Endothelial cell of umbilical vein (primary cell): ENCODE results near the gene RASD1. TPM values are rescaled to one million over a fixed set of nuclear protein-coding genes. Genes with fewer than 3 reads are reported as not detected.

Experiments
- BruUV-seq: library from RNA; stranded (reverse); fragments of 400-500 nt; replicated peaks from 2 replicates; lab custom pipeline; 2021; lab: Mats Ljungman, UMichigan
- CTCF ChIA-PET: fragments of 300-600, 350-600 bp; sonication (Branson Sonifier 250); formaldehyde crosslinking; loops from one replicate; lab custom pipeline; 2021; ENCODE audit warnings: antibody characterized with exemption, inconsistent platforms; lab: Charles Lee
- POLR2A ChIA-PET: fragments of 300-600, 350-600 bp; sonication (Branson Sonifier 250); formaldehyde crosslinking; loops from one replicate; lab custom pipeline; 2021; ENCODE audit warnings: antibody characterized with exemption, inconsistent platforms; lab: Charles Lee
- DNase-seq: peaks from one replicate; pipeline ENCODE4 v3.0.0-alpha.2; 2011; ENCODE audit warnings: low read depth, low spot score
- FAIRE-seq: peaks from 2 replicates; lab custom pipeline; 2011; peaks lifted over from hg19 to GRCh38; lab: Jason Lieb, UNC
- H2AFZ ChIP-seq: 2 replicates; pipeline ENCODE4 v1.6.0; 2012; ENCODE audit warnings: low read depth, low read length, control low read depth, inconsistent platforms
- H3K27ac ChIP-seq: 2 replicates; pipeline ENCODE4 v1.5.1; 2011; ENCODE audit warnings: low read depth, mild to moderate bottlenecking, control low read depth, low read length, moderate library complexity; ENCODE audit not compliant: insufficient read depth
- H3K27me3 ChIP-seq, 2 experiments: 2 replicates each; pipeline versions ENCODE4 v1.6.0 to v1.6.1; 2011; ENCODE audit warnings: low read length in 2 of 2, mixed read lengths in 1 of 2; ENCODE audit not compliant: control insufficient read depth in 2 of 2, insufficient read depth in 2 of 2
- H3K36me3 ChIP-seq, 2 experiments: 2 replicates in 1 of 2; 3 replicates in 1 of 2; pipeline ENCODE4 v1.5.1; 2011; ENCODE audit warnings: low read length in 2 of 2, mild to moderate bottlenecking in 1 of 2, moderate library complexity in 1 of 2; ENCODE audit not compliant: control insufficient read depth in 2 of 2, insufficient read depth in 2 of 2; ENCODE audit errors: extremely low read depth in 1 of 2
- H3K4me1 ChIP-seq: 3 replicates; pipeline ENCODE4 v1.5.1; 2011; ENCODE audit warnings: mild to moderate bottlenecking, low read length; ENCODE audit not compliant: control insufficient read depth, insufficient read depth; ENCODE audit errors: extremely low read depth
- H3K4me2 ChIP-seq: 2 replicates; pipeline ENCODE4 v1.6.1; 2011; ENCODE audit warnings: low read length, control low read depth, mixed read lengths; ENCODE audit not compliant: insufficient read depth
- H3K4me3 ChIP-seq, 3 experiments: fragments of 200-600 bp in 1 of 3; sonication (generic), shearing (Covaris generic) in 1 of 3; replicated peaks in 1 of 3; 2 replicates each; pipeline ENCODE4 v1.5.1; 2011 to 2016; ENCODE audit warnings: control low read depth in 3 of 3, low read length in 3 of 3, mild to moderate bottlenecking in 2 of 3, inconsistent platforms in 1 of 3, low read depth in 1 of 3, moderate library complexity in 1 of 3; ENCODE audit not compliant: insufficient read depth in 1 of 3
- H3K79me2 ChIP-seq: 2 replicates; pipeline ENCODE4 v1.6.0; 2012; ENCODE audit warnings: low read length, inconsistent platforms; ENCODE audit not compliant: control insufficient read depth, insufficient read depth
- H3K9ac ChIP-seq: replicated peaks from 2 replicates; pipeline ENCODE3; 2011; ENCODE audit warnings: low read length, control low read depth; ENCODE audit not compliant: insufficient read depth; ENCODE audit errors: extremely low read depth
- H3K9me1 ChIP-seq: replicated peaks from 3 replicates; pipeline ENCODE4 v1.6.0; 2011; ENCODE audit warnings: mild to moderate bottlenecking, low read length; ENCODE audit not compliant: control insufficient read depth, insufficient read depth; ENCODE audit errors: extremely low read depth
- H3K9me3 ChIP-seq: replicated peaks from 2 replicates; pipeline ENCODE4 v1.5.1; 2012; ENCODE audit warnings: low read length, inconsistent platforms; ENCODE audit not compliant: control insufficient read depth, insufficient read depth
- H4K20me1 ChIP-seq: replicated peaks from 2 replicates; pipeline ENCODE3; 2011; ENCODE audit warnings: mild to moderate bottlenecking, low read length; ENCODE audit not compliant: control insufficient read depth, insufficient read depth; ENCODE audit errors: extremely low read depth
- FOS ChIP-seq: IDR thresholded peaks from 2 replicates; pipeline ENCODE4 v1.6.1; 2011; ENCODE audit warnings: mild to moderate bottlenecking, low read length, moderate library complexity, borderline replicate concordance; ENCODE audit not compliant: insufficient read depth
- GATA2 ChIP-seq: IDR thresholded peaks from 2 replicates; pipeline ENCODE4 v1.7.0; 2011; ENCODE audit warnings: low read depth, mild to moderate bottlenecking, moderate library complexity, mixed read lengths, low read length; ENCODE audit not compliant: insufficient read length, insufficient read depth
- POLR2A ChIP-seq: IDR thresholded peaks from 2 replicates; pipeline ENCODE4 v1.6.1; 2012; ENCODE audit warnings: low read depth, mild to moderate bottlenecking, control low read depth, low read length
- dilution Hi-C: fragments of 300-500 bp; cut with MboI; formaldehyde crosslinking; loops from one replicate; pipeline ENCODE4 v1.15.0; 2019; ENCODE audit warnings: low sequenced_read_pairs; ENCODE audit not compliant: extremely low pct_ligation_motif_present
- intact Hi-C: fragments of 100-400 bp; cut with micrococcal nuclease; formaldehyde crosslinking; loops from one replicate; pipeline ENCODE4 v1.10.0; 2022
- polyA plus RNA-seq, 4 experiments: library from polyadenylated mRNA; depleted of rRNA in 3 of 4; stranded (reverse) in 3 of 4; unstranded in 1 of 4; fragments of >200 nt; gene quantifications; 2 replicates each; pipeline versions ENCODE4 v1.2.1 to v1.2.3, GENCODE V29; 2011 to 2012; ENCODE audit warnings: missing spikeins in 1 of 4
- total RNA-seq: library from RNA; stranded (reverse); gene quantifications from 2 replicates; pipeline ENCODE4 v1.2.3, GENCODE V29; 2021

The RASD1 gene
- total and polyA plus RNA-seq, 2 donors (not counting 3 experiments of a cell fraction or from before 2014, with no cell fraction given), result 4.2 to 15.7 TPM

DNA sequence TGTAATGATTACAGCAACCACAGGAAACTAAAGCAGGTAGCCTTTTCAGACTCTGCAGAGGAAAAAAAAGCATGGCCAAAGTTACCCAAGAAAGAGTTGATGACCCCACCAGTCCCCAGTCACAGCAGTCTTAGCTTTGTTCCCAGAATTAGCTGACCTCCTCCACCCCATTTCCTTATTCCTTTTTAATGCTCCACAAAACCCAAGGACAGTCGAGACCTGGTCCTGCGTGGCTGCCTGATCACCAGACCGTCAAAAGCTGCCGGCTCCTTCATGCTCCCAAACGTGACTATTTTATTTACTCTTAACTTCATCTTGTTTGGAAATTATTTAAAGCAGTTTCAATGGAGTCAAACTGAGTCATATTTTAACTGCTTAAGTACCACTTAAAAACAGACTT, 48.1 kb downstream of the RASD1 start:
- H3K4me2 ChIP-seq, result no peak overlapping the region
- peaks cover 0 to 9% of the 10 kb centered on the region in 2 experiments for H3K27me3 ChIP-seq
- no peaks in the 10 kb centered on the region for H3K79me2 ChIP-seq
- H3K4me3 ChIP-seq, result no peak overlapping the region
- no peak overlapping the region for H3K9ac ChIP-seq
- H2AFZ ChIP-seq, result no peak overlapping the region
- no TSS peak for BruUV-seq
- no peaks in the 10 kb centered on the region for H3K9me3 ChIP-seq
- DNase-seq (no peak), FAIRE-seq (no peak)
- ChIA-PET POLR2A (no interaction called here), CTCF (interaction anchor here (0.8 to 2.3 kb wide), 3 partner anchors 31 to 93 kb away, joined by 3 to 8 read pairs (median 4); no protein-coding TSS in a partner anchor)
- TF ChIP-seq POLR2A (no peak), FOS (no peak)
- intact Hi-C loops, result no loop called here
- no peaks in the 10 kb centered on the region for H3K36me3 ChIP-seq
- no peaks in the 10 kb centered on the region for H4K20me1 ChIP-seq
- H3K4me1 ChIP-seq, result peaks cover 26% of the 10 kb centered on the region
- no peaks in the 10 kb centered on the region for H3K9me1 ChIP-seq
- no peak overlapping the region for H3K27ac ChIP-seq
- dilution Hi-C loops, result no loop called here

DNA sequence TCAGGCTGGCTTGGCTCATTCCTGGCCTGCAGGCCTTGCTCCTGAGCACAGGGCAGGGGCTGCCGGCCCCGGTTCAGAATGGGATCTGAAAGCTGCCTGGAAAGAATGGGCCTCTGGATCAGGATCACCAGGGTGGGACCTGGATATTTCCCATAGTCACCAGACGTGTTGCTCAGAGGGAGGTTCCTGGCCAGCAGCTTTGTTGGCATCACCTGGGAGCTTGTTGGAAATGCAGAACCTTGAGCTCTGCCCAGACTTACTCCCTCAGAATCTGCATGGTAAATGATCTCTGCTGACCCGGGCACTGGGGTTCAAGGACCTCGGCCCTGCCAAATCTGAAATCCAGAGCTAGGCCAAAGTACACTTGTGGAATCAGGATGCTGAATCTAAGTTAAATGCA, 48.9 kb downstream of the RASD1 start:
- intact Hi-C loops, result loop anchor here (2.0 kb wide), 1 partner anchor 42 kb away; no protein-coding TSS in a partner anchor
- peaks cover 26% of the 10 kb centered on the region for H3K4me1 ChIP-seq
- TF ChIP-seq GATA2, result no peak
- no peak overlapping the region for H3K4me3 ChIP-seq
- H4K20me1 ChIP-seq, result no peaks in the 10 kb centered on the region
- no TSS peak for BruUV-seq
- FAIRE-seq (no peak), DNase-seq (no peak)
- H3K4me2 ChIP-seq, result no peak overlapping the region
- ChIA-PET POLR2A (no interaction called here), CTCF (interaction anchor here (2.0 to 2.3 kb wide), 2 partner anchors 31 to 50 kb away, joined by 4 to 8 read pairs; no protein-coding TSS in a partner anchor)
- H3K27me3 ChIP-seq, result peaks cover 0 to 6% of the 10 kb centered on the region in 2 experiments
- H3K9me3 ChIP-seq, result no peaks in the 10 kb centered on the region
- no peak overlapping the region for H3K9ac ChIP-seq
- H3K27ac ChIP-seq, result peak overlapping the region; percentile 90
- no peak overlapping the region for H2AFZ ChIP-seq
- H3K36me3 ChIP-seq, result no peaks in the 10 kb centered on the region
- dilution Hi-C loops, result no loop called here
- no peaks in the 10 kb centered on the region for H3K79me2 ChIP-seq
- H3K9me1 ChIP-seq, result no peaks in the 10 kb centered on the region
